Liver (tissue), 9 donors: ENCODE data around the gene AKR1C2. TPM values are rescaled to one million over a fixed set of nuclear protein-coding genes. Genes with fewer than 3 reads are reported as not detected.

ENCODE experiments used
- DNase-seq: peaks from one replicate; pipeline ENCODE4 v3.0.0-alpha.2; 2017; ENCODE audit warnings: low spot score
- H3K27ac ChIP-seq, 2 donors: one replicate each; pipeline ENCODE4 v1.7.0; 2013; ENCODE audit warnings: inconsistent platforms in 2 of 2, low read length in 2 of 2, control low read depth in 1 of 2, low read depth in 1 of 2, mild to moderate bottlenecking in 1 of 2
- H3K27me3 ChIP-seq, 4 donors: one replicate each; pipeline versions ENCODE4 v1.6.1 to v1.7.0; 2013; ENCODE audit warnings: low read length in 3 of 4, inconsistent platforms in 1 of 4, mild to moderate bottlenecking in 1 of 4, moderate library complexity in 1 of 4; ENCODE audit not compliant: control insufficient read depth in 4 of 4, insufficient read depth in 4 of 4
- H3K36me3 ChIP-seq, 4 donors: one replicate each; pipeline versions ENCODE4 v1.6.1 to v1.7.0; 2013; ENCODE audit warnings: low read length in 3 of 4, mild to moderate bottlenecking in 3 of 4, low read depth in 1 of 4, moderate library complexity in 1 of 4; ENCODE audit not compliant: control insufficient read depth in 4 of 4, insufficient read depth in 3 of 4
- H3K4me1 ChIP-seq, 4 donors: one replicate each; pipeline versions ENCODE4 v1.6.1 to v1.7.0; 2013; ENCODE audit warnings: low read length in 3 of 4, mild to moderate bottlenecking in 3 of 4, moderate library complexity in 1 of 4; ENCODE audit not compliant: control insufficient read depth in 4 of 4, insufficient read depth in 4 of 4
- H3K4me3 ChIP-seq, 3 donors: one replicate each; pipeline versions ENCODE4 v1.6.1 to v1.7.0; 2013; ENCODE audit warnings: low read length in 3 of 3, control low read depth in 1 of 3, low read depth in 1 of 3, mild to moderate bottlenecking in 1 of 3
- H3K9ac ChIP-seq, 2 donors: one replicate each; pipeline ENCODE4 v1.7.0; 2013; ENCODE audit warnings: low read length in 2 of 2, mild to moderate bottlenecking in 2 of 2, moderate library complexity in 2 of 2, control low read depth in 1 of 2, low read depth in 1 of 2
- H3K9me3 ChIP-seq, 4 donors: one replicate each; pipeline versions ENCODE4 v1.6.1 to v1.7.0; 2013; ENCODE audit warnings: low read length in 3 of 4; ENCODE audit not compliant: control insufficient read depth in 4 of 4
- ATF3 ChIP-seq: IDR thresholded peaks from 2 replicates; pipeline ENCODE4 v1.6.1; 2016; ENCODE audit warnings: antibody characterized with exemption
- EGR1 ChIP-seq, 2 donors: IDR thresholded peaks; 2 replicates each; pipeline ENCODE4 v1.6.1; 2016 to 2018; ENCODE audit warnings: antibody characterized with exemption in 2 of 2, low read depth in 2 of 2
- FOXA1 ChIP-seq: IDR thresholded peaks from 2 replicates; pipeline ENCODE4 v1.6.1; 2016; ENCODE audit warnings: antibody characterized with exemption
- FOXA2 ChIP-seq: IDR thresholded peaks from 2 replicates; pipeline ENCODE4 v1.6.1; 2016; ENCODE audit warnings: antibody characterized with exemption
- GABPA ChIP-seq, 2 donors: IDR thresholded peaks in 1 of 2; conservative IDR thresholded peaks in 1 of 2; 2 replicates each; pipeline ENCODE4 v1.6.1; 2016; ENCODE audit warnings: antibody characterized with exemption in 2 of 2, mild to moderate bottlenecking in 1 of 2, moderate library complexity in 1 of 2
- HNF4A ChIP-seq, 2 donors: conservative IDR thresholded peaks; 2 replicates each; pipeline ENCODE4 v1.6.1; 2016; ENCODE audit warnings: antibody characterized with exemption in 2 of 2, mild to moderate bottlenecking in 2 of 2
- HNF4G ChIP-seq: IDR thresholded peaks from 2 replicates; pipeline ENCODE4 v1.6.1; 2016; ENCODE audit warnings: antibody characterized with exemption
- JUND ChIP-seq, 2 donors: IDR thresholded peaks; 2 replicates each; pipeline ENCODE4 v1.6.1; 2016; ENCODE audit warnings: antibody characterized with exemption in 2 of 2
- NR2F2 ChIP-seq: IDR thresholded peaks from 2 replicates; pipeline ENCODE4 v1.6.1; 2016; ENCODE audit warnings: antibody characterized with exemption
- RAD21 ChIP-seq, 2 donors: IDR thresholded peaks; 2 replicates each; pipeline ENCODE4 v1.6.1; 2016; ENCODE audit warnings: antibody characterized with exemption in 2 of 2, mild to moderate bottlenecking in 2 of 2
- REST ChIP-seq: IDR thresholded peaks from 2 replicates; pipeline ENCODE4 v1.6.1; 2016; ENCODE audit warnings: antibody characterized with exemption, mild to moderate bottlenecking
- RXRA ChIP-seq, 2 donors: IDR thresholded peaks; 2 replicates each; pipeline ENCODE4 v1.6.1; 2017 to 2018; ENCODE audit warnings: antibody characterized with exemption in 2 of 2, mild to moderate bottlenecking in 1 of 2
- SP1 ChIP-seq: IDR thresholded peaks from 2 replicates; pipeline ENCODE4 v1.6.1; 2018; ENCODE audit warnings: antibody characterized with exemption, mild to moderate bottlenecking
- TAF1 ChIP-seq: conservative IDR thresholded peaks from 2 replicates; pipeline ENCODE4 v1.6.1; 2016; ENCODE audit warnings: antibody characterized with exemption, mild to moderate bottlenecking
- YY1 ChIP-seq: IDR thresholded peaks from 2 replicates; pipeline ENCODE4 v1.6.1; 2016; ENCODE audit warnings: antibody characterized with exemption, mild to moderate bottlenecking
- WGBS: extraction: QIAGEN DNeasy Blood & Tissue Kit; methylation state at CpG from one replicate; pipeline ENCODE4 v1.1.7; 2013; 5-methylcytosine and 5-hydroxymethylcytosine counted together
- polyA plus RNA-seq, 2 donors: library from polyadenylated mRNA; stranded (reverse) in 1 of 2; unstranded in 1 of 2; fragments of 200-250 nt in 1 of 2; fragments of >200 nt in 1 of 2; fragmentation: Nextera tagmentation in 1 of 2; extraction: Ambion mirVana in 1 of 2; gene quantifications; one replicate each; pipeline versions ENCODE4 v1.2.1 to v1.2.3, GENCODE V29; 2013 to 2015
- total RNA-seq, 2 donors: library from RNA; depleted of rRNA; stranded (reverse); fragments of >200 nt; gene quantifications; one replicate each; pipeline ENCODE4 v1.2.3, GENCODE V29; 2014
- TF ChIP-seq, protein P1 (sequence below): fragments of 150-350 bp; IDR thresholded peaks from 2 replicates; pipeline ENCODE4 v1.5.1; 2017; ENCODE audit warnings: improper control_type of control experiment, low read depth, low read length; ENCODE audit not compliant: missing input control
- TF ChIP-seq, protein P2 (sequence below): IDR thresholded peaks from 2 replicates; pipeline ENCODE4 v1.6.1; 2016; ENCODE audit warnings: antibody characterized with exemption
- donor health status: healthy.
- donor health status: healthy.
- donor health status: healthy.
- donor health status: healthy.
- donor health status: healthy.

AKR1C2 gene
- total and polyA plus RNA-seq, 4 donors, result 63.8 to 699 (median 162) TPM

DNA sequence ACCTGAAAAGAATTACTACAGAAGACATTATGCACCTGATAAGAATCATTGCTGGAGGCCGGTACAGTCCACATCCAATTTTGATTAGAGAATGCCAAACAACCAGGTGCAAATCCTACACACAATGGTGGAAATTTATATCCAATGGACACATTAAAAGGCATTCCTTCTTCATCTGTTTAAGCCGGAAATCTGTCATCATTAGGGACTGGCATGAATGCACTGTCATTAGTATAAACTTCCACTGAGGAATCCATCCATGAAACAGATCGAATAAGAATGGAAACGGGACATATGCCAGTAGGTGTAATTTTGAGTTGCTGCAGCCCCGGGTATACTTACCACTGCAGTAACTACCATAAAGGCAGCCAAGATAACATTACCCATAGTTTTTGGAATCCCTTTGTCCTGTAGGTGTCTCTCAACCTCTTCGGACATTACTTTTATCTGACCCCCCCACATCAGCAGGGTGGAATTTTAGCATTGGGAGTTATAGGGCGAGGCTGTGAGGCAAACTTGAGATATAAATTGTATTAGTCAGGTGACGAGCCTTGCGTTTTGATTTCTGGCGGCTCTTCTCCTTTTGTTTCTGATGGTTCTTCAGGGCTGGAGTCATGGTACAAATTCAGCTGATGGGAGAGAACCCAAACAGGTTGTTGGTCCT, 36.5 kb upstream of the AKR1C2 start:
- TF ChIP-seq RAD21 (IDR thresholded peaks at IDR 0.05) (peak; percentile 69 to 73), FOXA2 (no peak)
- H3K27ac ChIP-seq, result no peak overlapping the region
- no peak overlapping the region for H3K9ac ChIP-seq
- no peak for DNase-seq
- 94% methylated on average over 10 of the region's 10 CpGs for WGBS
- no peaks in the 10 kb centered on the region for H3K27me3 ChIP-seq
- H3K9me3 ChIP-seq, result no peaks in the 10 kb centered on the region
- H3K36me3 ChIP-seq, result no peaks in the 10 kb centered on the region
- peaks cover 9 to 42% (median 32%) of the 10 kb centered on the region in 4 donors for H3K4me1 ChIP-seq
- H3K4me3 ChIP-seq, result no peak overlapping the region

- TF ChIP-seq HNF4G, result no peak
- peak in 1 of 2 donors; percentile 8 for TF ChIP-seq HNF4A (conservative IDR thresholded peaks at IDR 0.05)
- Histone ChIP-seq H3K27me3 (no peaks in the 10 kb centered on the region), H3K27ac (no peak overlapping the region), H3K9ac (no peak overlapping the region), H3K9me3 (no peaks in the 10 kb centered on the region), H3K4me3 (no peak overlapping the region), H3K4me1 (peaks cover 4 to 29% (median 24%) of the 10 kb centered on the region in 4 donors), H3K36me3 (no peaks in the 10 kb centered on the region)
- no peak for DNase-seq
Measured at GRCh38 chr10:5038733-5039132, 35.1 kb upstream of the AKR1C2 start.

- 80% methylated on average over 2 of the region's 2 CpGs for WGBS
- H3K36me3 ChIP-seq, result no peaks in the 10 kb centered on the region
- H3K9me3 ChIP-seq, result no peaks in the 10 kb centered on the region
- no peak overlapping the region for H3K4me3 ChIP-seq
- TF ChIP-seq, protein P1, sequence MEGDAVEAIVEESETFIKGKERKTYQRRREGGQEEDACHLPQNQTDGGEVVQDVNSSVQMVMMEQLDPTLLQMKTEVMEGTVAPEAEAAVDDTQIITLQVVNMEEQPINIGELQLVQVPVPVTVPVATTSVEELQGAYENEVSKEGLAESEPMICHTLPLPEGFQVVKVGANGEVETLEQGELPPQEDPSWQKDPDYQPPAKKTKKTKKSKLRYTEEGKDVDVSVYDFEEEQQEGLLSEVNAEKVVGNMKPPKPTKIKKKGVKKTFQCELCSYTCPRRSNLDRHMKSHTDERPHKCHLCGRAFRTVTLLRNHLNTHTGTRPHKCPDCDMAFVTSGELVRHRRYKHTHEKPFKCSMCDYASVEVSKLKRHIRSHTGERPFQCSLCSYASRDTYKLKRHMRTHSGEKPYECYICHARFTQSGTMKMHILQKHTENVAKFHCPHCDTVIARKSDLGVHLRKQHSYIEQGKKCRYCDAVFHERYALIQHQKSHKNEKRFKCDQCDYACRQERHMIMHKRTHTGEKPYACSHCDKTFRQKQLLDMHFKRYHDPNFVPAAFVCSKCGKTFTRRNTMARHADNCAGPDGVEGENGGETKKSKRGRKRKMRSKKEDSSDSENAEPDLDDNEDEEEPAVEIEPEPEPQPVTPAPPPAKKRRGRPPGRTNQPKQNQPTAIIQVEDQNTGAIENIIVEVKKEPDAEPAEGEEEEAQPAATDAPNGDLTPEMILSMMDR, result no peak
- TF ChIP-seq NR2F2 (no peak), YY1 (no peak), FOXA1 (no peak), REST (no peak), RAD21 (IDR thresholded peaks at IDR 0.05) (no peak), EGR1 (IDR thresholded peaks at IDR 0.05; ENCODE audit: low read depth in 2 of 2) (no peak), TAF1 (no peak), HNF4G (no peak), FOXA2 (no peak), GABPA (IDR thresholded peaks at IDR 0.05 in 1 of 2, conservative IDR thresholded peaks at IDR 0.05 in 1 of 2) (no peak), HNF4A (conservative IDR thresholded peaks at IDR 0.05) (no peak), ATF3 (no peak), JUND (IDR thresholded peaks at IDR 0.05) (no peak), SP1 (no peak), RXRA (IDR thresholded peaks at IDR 0.05) (no peak)
- TF ChIP-seq, protein P2, sequence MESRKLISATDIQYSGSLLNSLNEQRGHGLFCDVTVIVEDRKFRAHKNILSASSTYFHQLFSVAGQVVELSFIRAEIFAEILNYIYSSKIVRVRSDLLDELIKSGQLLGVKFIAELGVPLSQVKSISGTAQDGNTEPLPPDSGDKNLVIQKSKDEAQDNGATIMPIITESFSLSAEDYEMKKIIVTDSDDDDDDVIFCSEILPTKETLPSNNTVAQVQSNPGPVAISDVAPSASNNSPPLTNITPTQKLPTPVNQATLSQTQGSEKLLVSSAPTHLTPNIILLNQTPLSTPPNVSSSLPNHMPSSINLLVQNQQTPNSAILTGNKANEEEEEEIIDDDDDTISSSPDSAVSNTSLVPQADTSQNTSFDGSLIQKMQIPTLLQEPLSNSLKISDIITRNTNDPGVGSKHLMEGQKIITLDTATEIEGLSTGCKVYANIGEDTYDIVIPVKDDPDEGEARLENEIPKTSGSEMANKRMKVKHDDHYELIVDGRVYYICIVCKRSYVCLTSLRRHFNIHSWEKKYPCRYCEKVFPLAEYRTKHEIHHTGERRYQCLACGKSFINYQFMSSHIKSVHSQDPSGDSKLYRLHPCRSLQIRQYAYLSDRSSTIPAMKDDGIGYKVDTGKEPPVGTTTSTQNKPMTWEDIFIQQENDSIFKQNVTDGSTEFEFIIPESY, result no peak
- H3K27me3 ChIP-seq, result no peaks in the 10 kb centered on the region
- peaks cover 2 to 22% (median 18%) of the 10 kb centered on the region in 4 donors for H3K4me1 ChIP-seq
- DNase-seq, result no peak
- H3K9ac ChIP-seq, result no peak overlapping the region
- H3K27ac ChIP-seq, result no peak overlapping the region
Measured at GRCh38 chr10:5038101-5038500, 34.4 kb upstream of the AKR1C2 start.
